ENCODE measurements around the gene AADACL4. TPM values are rescaled to one million over a fixed set of nuclear protein-coding genes. Genes with fewer than 3 reads are reported as not detected.

The AADACL4 gene
- total RNA-seq, 4 donors from 2014 or later: not detected

GRCh38 chr1:12607263-12607662 lies 36.6 kb upstream of the AADACL4 start:
- no peaks in the 10 kb centered on the region for H3K9me3 ChIP-seq
- peaks cover 0 to 39% (median under 1%) of the 10 kb centered on the region in 4 donors for H3K4me1 ChIP-seq
- H3K27ac ChIP-seq: no peak overlapping the region
- H3K27me3 ChIP-seq: no peaks in the 10 kb centered on the region
- DNase-seq: no peak
- H3K36me3 ChIP-seq: peaks cover 0 to 24% (median 0%) of the 10 kb centered on the region in 3 donors
- no peak for TF ChIP-seq CTCF (IDR thresholded peaks at IDR 0.05)
- no peak for TF ChIP-seq POLR2A (IDR thresholded peaks at IDR 0.05)
- no peak overlapping the region for H3K4me3 ChIP-seq

GRCh38 chr1:12608311-12608957 lies 35.5 kb upstream of the AADACL4 start:
- no peak for TF ChIP-seq POLR2A (IDR thresholded peaks at IDR 0.05)
- no peak for TF ChIP-seq CTCF (IDR thresholded peaks at IDR 0.05)
- no peak for DNase-seq
- Histone ChIP-seq H3K4me1 (peaks cover 0 to 36% (median 0%) of the 10 kb centered on the region in 4 donors), H3K4me3 (no peak overlapping the region), H3K9me3 (no peaks in the 10 kb centered on the region), H3K36me3 (peaks cover 0 to 31% (median 0%) of the 10 kb centered on the region in 3 donors), H3K27ac (peak overlapping the region in 1 of 4 donors; percentile 13), H3K27me3 (no peaks in the 10 kb centered on the region)

- Histone ChIP-seq H3K9me3 (no peaks in the 10 kb centered on the region), H3K36me3 (peaks cover 0 to 31% (median 0%) of the 10 kb centered on the region in 3 donors), H3K27ac (peak overlapping the region in 1 of 4 donors; percentile 13), H3K4me1 (peaks cover 0 to 36% (median 2%) of the 10 kb centered on the region in 4 donors), H3K4me3 (no peak overlapping the region), H3K27me3 (no peaks in the 10 kb centered on the region)
- no peak for DNase-seq
- no peak for TF ChIP-seq CTCF (IDR thresholded peaks at IDR 0.05)
- no peak for TF ChIP-seq POLR2A (IDR thresholded peaks at IDR 0.05)
These were observed 34.3 kb upstream of the AADACL4 start for GRCh38 chr1:12609469-12610003.

- Histone ChIP-seq H3K27me3 (no peaks in the 10 kb centered on the region), H3K36me3 (peaks cover 0 to 31% (median 0%) of the 10 kb centered on the region in 3 donors), H3K27ac (no peak overlapping the region), H3K4me3 (no peak overlapping the region), H3K4me1 (peaks cover 0 to 36% (median 2%) of the 10 kb centered on the region in 4 donors), H3K9me3 (no peaks in the 10 kb centered on the region)
- TF ChIP-seq POLR2A (IDR thresholded peaks at IDR 0.05): no peak
- TF ChIP-seq CTCF (IDR thresholded peaks at IDR 0.05): no peak
- DNase-seq: no peak
These were observed 33.5 kb upstream of the AADACL4 start for GRCh38 chr1:12610305-12610935.

GRCh38 chr1:12610941-12611340 lies 32.9 kb upstream of the AADACL4 start:
- Histone ChIP-seq H3K27me3 (no peaks in the 10 kb centered on the region), H3K36me3 (peaks cover 0 to 31% (median 0%) of the 10 kb centered on the region in 3 donors), H3K27ac (no peak overlapping the region), H3K4me3 (no peak overlapping the region), H3K4me1 (peaks cover 0 to 36% (median 2%) of the 10 kb centered on the region in 4 donors), H3K9me3 (no peaks in the 10 kb centered on the region)
- TF ChIP-seq CTCF (IDR thresholded peaks at IDR 0.05) (no peak), POLR2A (IDR thresholded peaks at IDR 0.05) (no peak)
- DNase-seq: no peak
